ENCODE results near the gene CLDND2.

The CLDND2 gene

DNA sequence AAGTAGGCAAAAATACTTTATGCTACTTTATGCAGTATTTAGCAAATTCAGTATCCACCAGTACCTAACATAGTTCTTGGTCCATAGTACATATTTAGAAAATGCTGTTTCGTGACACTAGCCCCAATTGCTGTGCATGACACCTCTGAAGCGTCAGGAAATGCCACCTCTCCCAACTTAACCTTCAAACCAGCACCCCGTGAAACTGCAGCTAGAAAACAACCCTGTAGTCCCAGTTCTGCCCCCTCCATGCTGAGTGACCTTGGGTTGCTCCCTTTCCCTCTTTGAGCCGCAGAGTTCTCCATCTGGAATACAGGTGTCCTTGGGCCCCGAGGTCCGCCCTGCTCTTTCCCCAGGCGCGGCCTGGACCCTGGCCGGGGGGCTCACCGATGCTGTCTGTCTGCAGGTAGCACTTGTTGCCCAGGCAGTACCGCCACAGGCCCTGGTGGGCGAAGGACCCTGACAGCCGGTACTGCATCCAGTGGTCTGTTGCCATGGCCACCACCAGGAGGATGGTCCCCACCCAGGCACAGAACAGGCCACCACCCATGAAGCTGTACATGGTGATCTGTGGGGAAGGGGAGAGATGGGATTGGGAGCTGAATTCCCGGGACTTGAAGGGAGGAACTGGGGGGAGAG lies 18.2 kb upstream of the CLDND2 start:
- no peaks in the 10 kb centered on the region for H3K36me3 ChIP-seq (ENCODE audit: insufficient read depth)

DNA sequence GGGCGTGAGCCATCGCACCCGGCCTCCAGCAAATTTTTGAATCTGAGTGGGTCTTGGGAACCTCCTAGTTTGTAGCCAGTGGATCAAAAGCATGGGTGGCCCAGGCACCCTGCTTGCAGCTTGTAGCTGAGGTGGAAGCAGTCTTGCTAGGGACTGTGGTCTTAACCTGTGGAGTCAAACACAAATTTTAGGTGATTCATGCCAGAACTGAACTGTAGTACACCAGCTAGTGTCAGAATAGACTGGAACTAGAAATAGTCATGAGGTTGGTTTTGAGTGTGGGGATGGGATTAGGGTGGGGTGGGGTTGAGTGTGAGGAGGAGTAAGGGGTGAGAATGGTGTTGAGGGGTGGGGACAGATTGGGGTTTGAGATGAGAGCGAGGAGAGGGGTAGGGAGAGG lies 13.2 kb upstream of the CLDND2 start:
- TF ChIP-seq, protein P1, sequence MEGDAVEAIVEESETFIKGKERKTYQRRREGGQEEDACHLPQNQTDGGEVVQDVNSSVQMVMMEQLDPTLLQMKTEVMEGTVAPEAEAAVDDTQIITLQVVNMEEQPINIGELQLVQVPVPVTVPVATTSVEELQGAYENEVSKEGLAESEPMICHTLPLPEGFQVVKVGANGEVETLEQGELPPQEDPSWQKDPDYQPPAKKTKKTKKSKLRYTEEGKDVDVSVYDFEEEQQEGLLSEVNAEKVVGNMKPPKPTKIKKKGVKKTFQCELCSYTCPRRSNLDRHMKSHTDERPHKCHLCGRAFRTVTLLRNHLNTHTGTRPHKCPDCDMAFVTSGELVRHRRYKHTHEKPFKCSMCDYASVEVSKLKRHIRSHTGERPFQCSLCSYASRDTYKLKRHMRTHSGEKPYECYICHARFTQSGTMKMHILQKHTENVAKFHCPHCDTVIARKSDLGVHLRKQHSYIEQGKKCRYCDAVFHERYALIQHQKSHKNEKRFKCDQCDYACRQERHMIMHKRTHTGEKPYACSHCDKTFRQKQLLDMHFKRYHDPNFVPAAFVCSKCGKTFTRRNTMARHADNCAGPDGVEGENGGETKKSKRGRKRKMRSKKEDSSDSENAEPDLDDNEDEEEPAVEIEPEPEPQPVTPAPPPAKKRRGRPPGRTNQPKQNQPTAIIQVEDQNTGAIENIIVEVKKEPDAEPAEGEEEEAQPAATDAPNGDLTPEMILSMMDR (conservative IDR thresholded peaks at IDR 0.05; ENCODE audit: low read depth, low read length) = no peak
- H4K20me1 ChIP-seq (ENCODE audit: insufficient read depth) = no peaks in the 10 kb centered on the region
- no peaks in the 10 kb centered on the region for H3K4me1 ChIP-seq (ENCODE audit: low read depth, poor library complexity, severe bottlenecking)
- H3K27me3 ChIP-seq (ENCODE audit: insufficient read depth, low read depth) = 0 out of 2 replicates have a peak, but pooled peaks cover 4% of the 10 kb centered on the region
- H3K79me2 ChIP-seq (ENCODE audit: insufficient read depth, low read depth) = no peaks in the 10 kb centered on the region
- no peak overlapping the region for H3K27ac ChIP-seq
- no peak overlapping the region for H3K4me3 ChIP-seq (IDR thresholded peaks at IDR 0.05; ENCODE audit: insufficient read depth, low read depth, low read length)
- no peak overlapping the region for H3K9ac ChIP-seq
- H3K4me2 ChIP-seq = no peak overlapping the region
- no peak overlapping the region for H2AFZ ChIP-seq (ENCODE audit: low read depth)
- H3K36me3 ChIP-seq (ENCODE audit: insufficient read depth) = no peaks in the 10 kb centered on the region

More for the DNA sequence above, 18.2 kb upstream of the CLDND2 start:
- H3K27me3 ChIP-seq (ENCODE audit: insufficient read depth, low read depth) = peaks cover 4% of the 10 kb centered on the region; the same call in 1 of the 2 replicates
- H3K4me2 ChIP-seq = no peak overlapping the region
- no peak overlapping the region for H2AFZ ChIP-seq (ENCODE audit: low read depth)
- no peak overlapping the region for H3K9ac ChIP-seq
- H3K27ac ChIP-seq = no peak overlapping the region
- TF ChIP-seq, protein P1 (conservative IDR thresholded peaks at IDR 0.05; ENCODE audit: low read depth, low read length) = no peak
- H3K4me1 ChIP-seq (ENCODE audit: low read depth, poor library complexity, severe bottlenecking) = no peaks in the 10 kb centered on the region
- no peak overlapping the region for H3K4me3 ChIP-seq (IDR thresholded peaks at IDR 0.05; ENCODE audit: insufficient read depth, low read depth, low read length)
- no peaks in the 10 kb centered on the region for H4K20me1 ChIP-seq (ENCODE audit: insufficient read depth)
- no peaks in the 10 kb centered on the region for H3K79me2 ChIP-seq (ENCODE audit: insufficient read depth, low read depth)

DNA sequence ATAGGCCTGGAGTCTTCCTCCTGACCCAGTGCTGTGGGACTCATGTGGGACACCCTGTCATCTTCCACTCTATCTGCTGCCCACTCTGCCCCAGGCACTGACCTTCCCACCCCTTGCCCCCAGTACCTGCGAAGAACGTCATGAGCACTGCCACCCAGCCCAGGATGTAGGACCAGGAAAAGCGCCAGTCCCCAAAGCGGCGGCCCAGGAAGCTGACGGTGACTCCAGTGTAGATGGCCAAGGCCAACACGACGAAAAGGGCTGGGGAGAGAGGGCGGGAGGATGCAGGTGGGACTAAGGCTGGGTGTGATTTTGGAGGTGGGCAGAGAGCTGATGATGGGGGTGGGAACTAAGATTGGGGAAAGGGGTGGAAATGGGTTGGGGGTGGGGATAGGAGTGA lies 11.6 kb upstream of the CLDND2 start:
- Histone ChIP-seq H3K9ac (no peak overlapping the region), H4K20me1 (ENCODE audit: insufficient read depth) (no peaks in the 10 kb centered on the region), H3K4me3 (IDR thresholded peaks at IDR 0.05; ENCODE audit: insufficient read depth, low read depth, low read length) (no peak overlapping the region), H3K27me3 (ENCODE audit: insufficient read depth, low read depth) (no peaks in the 10 kb centered on the region), H3K4me1 (ENCODE audit: low read depth, poor library complexity, severe bottlenecking) (no peaks in the 10 kb centered on the region), H3K79me2 (ENCODE audit: insufficient read depth, low read depth) (no peaks in the 10 kb centered on the region), H3K4me2 (no peak overlapping the region), H2AFZ (ENCODE audit: low read depth) (no peak overlapping the region), H3K36me3 (ENCODE audit: insufficient read depth) (no peaks in the 10 kb centered on the region), H3K27ac (no peak overlapping the region)
- TF ChIP-seq, protein P1 (conservative IDR thresholded peaks at IDR 0.05; ENCODE audit: low read depth, low read length) = no peak

GRCh38 chr19:51377422-51377821 lies 8.6 kb upstream of the CLDND2 start:
- H3K4me1 ChIP-seq (ENCODE audit: low read depth, poor library complexity, severe bottlenecking) = no peaks in the 10 kb centered on the region
- H3K79me2 ChIP-seq (ENCODE audit: insufficient read depth, low read depth) = no peaks in the 10 kb centered on the region
- no peak overlapping the region for H2AFZ ChIP-seq (ENCODE audit: low read depth)
- H4K20me1 ChIP-seq (ENCODE audit: insufficient read depth) = no peaks in the 10 kb centered on the region
- no peak overlapping the region for H3K4me3 ChIP-seq (IDR thresholded peaks at IDR 0.05; ENCODE audit: insufficient read depth, low read depth, low read length)
- H3K27ac ChIP-seq = no peak overlapping the region
- no peaks in the 10 kb centered on the region for H3K36me3 ChIP-seq (ENCODE audit: insufficient read depth)
- H3K4me2 ChIP-seq = no peak overlapping the region
- TF ChIP-seq, protein P1 (conservative IDR thresholded peaks at IDR 0.05; ENCODE audit: low read depth, low read length) = no peak
- no peaks in the 10 kb centered on the region for H3K27me3 ChIP-seq (ENCODE audit: insufficient read depth, low read depth)
- H3K9ac ChIP-seq = no peak overlapping the region
